ENCODE data around the gene RIOX2. TPM values are rescaled to one million over a fixed set of nuclear protein-coding genes. Genes with fewer than 3 reads are reported as not detected.

The RIOX2 gene
- total and polyA plus RNA-seq, 7 donors: 9.0 to 23.5 (median 16.8) TPM

GRCh38 chr3:97948351-97949109 is 23.7 kb downstream of the RIOX2 start:
- no peak for DNase-seq
- Histone ChIP-seq H3K27ac (no peak overlapping the region), H3K4me3 (no peak overlapping the region), H3K4me1 (no peaks in the 10 kb centered on the region), H3K9me3 (no peaks in the 10 kb centered on the region), H3K27me3 (no peaks in the 10 kb centered on the region), H3K36me3 (peaks cover 9 to 96% (median 11%) of the 10 kb centered on the region in 4 donors)
- intact Hi-C loops (cut with DNase I): loop anchor here (10.0 kb wide), 1 partner anchor 154 kb away; no protein-coding TSS in a partner anchor
- TF ChIP-seq POLR2A (IDR thresholded peaks at IDR 0.05) (no peak), POLR2AphosphoS5 (IDR thresholded peaks at IDR 0.05) (no peak), CTCF (IDR thresholded peaks at IDR 0.05) (no peak), EP300 (IDR thresholded peaks at IDR 0.05) (no peak)
- WGBS, 2 donors: 83 to 92% methylated on average over 5 of the region's 5 CpGs

GRCh38 chr3:97942801-97943546 is 29.3 kb downstream of the RIOX2 start:
- TF ChIP-seq EP300 (IDR thresholded peaks at IDR 0.05) (no peak), POLR2AphosphoS5 (IDR thresholded peaks at IDR 0.05) (no peak), POLR2A (IDR thresholded peaks at IDR 0.05) (no peak), CTCF (IDR thresholded peaks at IDR 0.05) (no peak)
- 84 to 85% methylated on average over 4 of the region's 4 CpGs for WGBS, 2 donors
- no peak for DNase-seq
- intact Hi-C loops (cut with DNase I): loop anchor here (10.0 kb wide), 1 partner anchor 148 kb away; no protein-coding TSS in a partner anchor
- H3K4me3 ChIP-seq: no peak overlapping the region
- no peak overlapping the region for H3K27ac ChIP-seq
- no peaks in the 10 kb centered on the region for H3K27me3 ChIP-seq
- peaks cover 3 to 90% (median 10%) of the 10 kb centered on the region in 4 donors for H3K36me3 ChIP-seq
- H3K4me1 ChIP-seq: no peaks in the 10 kb centered on the region
- no peaks in the 10 kb centered on the region for H3K9me3 ChIP-seq

GRCh38 chr3:97940034-97940433 is 32.2 kb downstream of the RIOX2 start:
- WGBS, 2 donors: 80 to 90% methylated on average over 1 of the region's 1 CpG
- Histone ChIP-seq H3K27ac (no peak overlapping the region), H3K36me3 (peaks cover 3 to 91% (median 8%) of the 10 kb centered on the region in 4 donors), H3K27me3 (no peaks in the 10 kb centered on the region), H3K4me3 (no peak overlapping the region), H3K4me1 (no peaks in the 10 kb centered on the region), H3K9me3 (no peaks in the 10 kb centered on the region)
- intact Hi-C loops (cut with DNase I): loop anchor here (10.0 kb wide), 1 partner anchor 145 kb away; no protein-coding TSS in a partner anchor
- no peak for DNase-seq
- no peak for TF ChIP-seq POLR2A (IDR thresholded peaks at IDR 0.05)
- no peak for TF ChIP-seq CTCF (IDR thresholded peaks at IDR 0.05)
- no peak for TF ChIP-seq EP300 (IDR thresholded peaks at IDR 0.05)

GRCh38 chr3:97939401-97939800 is 32.8 kb downstream of the RIOX2 start:
- no peaks in the 10 kb centered on the region for H3K27me3 ChIP-seq
- intact Hi-C loops (cut with DNase I): no loop called here
- no peak overlapping the region for H3K27ac ChIP-seq
- TF ChIP-seq POLR2AphosphoS5 (IDR thresholded peaks at IDR 0.05): no peak
- no peak for TF ChIP-seq CTCF (IDR thresholded peaks at IDR 0.05)
- TF ChIP-seq POLR2A (IDR thresholded peaks at IDR 0.05): no peak
- no peak for TF ChIP-seq EP300 (IDR thresholded peaks at IDR 0.05)
- no peaks in the 10 kb centered on the region for H3K9me3 ChIP-seq
- 93 to 94% methylated on average over 2 of the region's 2 CpGs for whole genome bisulfite sequencing, 2 donors
- DNase-seq: no peak
- no peak overlapping the region for H3K4me3 ChIP-seq
- peaks cover 3 to 91% (median 7%) of the 10 kb centered on the region in 4 donors for H3K36me3 ChIP-seq
- no peaks in the 10 kb centered on the region for H3K4me1 ChIP-seq
